Measurements from ENCODE around the gene CD3E.

- TF ChIP-seq PAX5 (IDR thresholded peaks at IDR 0.05; ENCODE audit: insufficient read depth, low read length, severe bottlenecking) (no peak), POLR2A (IDR thresholded peaks at IDR 0.05; ENCODE audit: low read depth, low read length) (no peak)
Measured at GRCh38 chr11:118318124-118318523, 13.6 kb downstream of the CD3E start.

All from GM12891 (cell line).